IMR-90 (cell line): ENCODE measurements around the gene PCMTD2. TPM values are rescaled to one million over a fixed set of nuclear protein-coding genes. Genes with fewer than 3 reads are reported as not detected.

ENCODE experiments used
- ATAC-seq: fragments of 200-7000 bp; cut with Tn5 transposase; 2 replicates; pipeline ENCODE4 v1.9.1; 2020; ENCODE audit warnings: low read depth, mild to moderate bottlenecking, moderate library complexity
- BruUV-seq: library from RNA; stranded (reverse); fragments of 400-500 nt; replicated peaks from 2 replicates; lab custom pipeline; 2021; lab: Mats Ljungman, UMichigan
- CTCF ChIA-PET: fragments of 300-600 bp; formaldehyde crosslinking; extraction: SDS; loops from one replicate; lab custom pipeline; 2021; ENCODE audit warnings: antibody characterized with exemption; lab: Yijun Ruan, JAX
- POLR2A ChIA-PET: fragments of 300-600 bp; sonication (Branson Sonifier 250); formaldehyde crosslinking; loops from one replicate; lab custom pipeline; 2022; ENCODE audit warnings: antibody characterized with exemption; ENCODE audit not compliant: unreplicated experiment; lab: Charles Lee
- DNase-seq: peaks from one replicate; pipeline ENCODE4 v3.0.0; 2013
- H2AFZ ChIP-seq: replicated peaks from 2 replicates; pipeline ENCODE3; 2013; ENCODE audit warnings: low read length, mild to moderate bottlenecking; ENCODE audit not compliant: poor library complexity
- H2AK5ac ChIP-seq: 2 replicates; pipeline ENCODE4 v1.6.1; 2013; ENCODE audit warnings: low read depth, low read length, inconsistent platforms
- H2AK9ac ChIP-seq: replicated peaks from 2 replicates; pipeline ENCODE3; 2013; ENCODE audit warnings: mild to moderate bottlenecking, low read depth, low read length, moderate library complexity; ENCODE audit not compliant: poor library complexity
- H2BK120ac ChIP-seq: 2 replicates; pipeline ENCODE4 v1.6.1; 2013; ENCODE audit warnings: low read depth, low read length, inconsistent platforms
- H2BK15ac ChIP-seq: 3 replicates; pipeline ENCODE4 v1.6.1; 2013; ENCODE audit warnings: low read depth, low read length, inconsistent platforms
- H2BK20ac ChIP-seq: 2 replicates; pipeline ENCODE4 v1.6.1; 2013; ENCODE audit warnings: low read depth, mild to moderate bottlenecking, inconsistent platforms, low read length, moderate library complexity
- H2BK5ac ChIP-seq: 2 replicates; pipeline ENCODE4 v1.6.1; 2013; ENCODE audit warnings: mild to moderate bottlenecking, low read depth, low read length, inconsistent platforms; ENCODE audit not compliant: poor library complexity, severe bottlenecking
- H3K14ac ChIP-seq: replicated peaks from 2 replicates; pipeline ENCODE4 v1.6.1; 2013; ENCODE audit warnings: low read depth, low read length, inconsistent platforms
- H3K18ac ChIP-seq: 2 replicates; pipeline ENCODE4 v1.6.1; 2013; ENCODE audit warnings: low read depth, low read length, control low read depth
- H3K23ac ChIP-seq: 2 replicates; pipeline ENCODE4 v1.6.1; 2013; ENCODE audit warnings: low read depth, low read length, inconsistent platforms
- H3K27ac ChIP-seq: 2 replicates; pipeline ENCODE4 v1.5.1; 2013; ENCODE audit warnings: mild to moderate bottlenecking, control low read depth, low read length; ENCODE audit not compliant: insufficient read depth
- H3K27me3 ChIP-seq: 2 replicates; pipeline ENCODE4 v1.6.1; 2013; ENCODE audit warnings: low read length; ENCODE audit not compliant: control insufficient read depth, insufficient read depth
- H3K36me3 ChIP-seq: 2 replicates; pipeline ENCODE4 v1.6.1; 2013; ENCODE audit warnings: low read length, mixed read lengths; ENCODE audit not compliant: control insufficient read depth, insufficient read depth
- H3K4ac ChIP-seq: 2 replicates; pipeline ENCODE4 v1.6.1; 2013; ENCODE audit warnings: low read depth, low read length, inconsistent platforms
- H3K4me1 ChIP-seq: 2 replicates; pipeline ENCODE4 v1.6.1; 2013; ENCODE audit warnings: low read length, mixed read lengths; ENCODE audit not compliant: control insufficient read depth, insufficient read depth
- H3K4me2 ChIP-seq: 2 replicates; pipeline ENCODE4 v1.6.1; 2013; ENCODE audit warnings: low read depth, mild to moderate bottlenecking, control low read depth, low read length, moderate library complexity
- H3K4me3 ChIP-seq: 2 replicates; pipeline ENCODE4 v1.5.1; 2013; ENCODE audit warnings: low read depth, mild to moderate bottlenecking, control low read depth, low read length, moderate library complexity; ENCODE audit not compliant: insufficient read depth
- H3K56ac ChIP-seq: 2 replicates; pipeline ENCODE4 v1.6.1; 2013; ENCODE audit warnings: low read length, inconsistent platforms; ENCODE audit not compliant: insufficient read depth; ENCODE audit errors: extremely low read depth
- H3K79me1 ChIP-seq, 2 experiments: 2 replicates each; pipeline ENCODE4 v1.6.1; 2013; ENCODE audit warnings: low read length in 2 of 2, inconsistent platforms in 1 of 2, low read depth in 1 of 2
- H3K9ac ChIP-seq: 2 replicates; pipeline ENCODE4 v1.6.1; 2013; ENCODE audit warnings: low read depth, low read length, control low read depth
- H3K9me1 ChIP-seq: 2 replicates; pipeline ENCODE4 v1.6.1; 2013; ENCODE audit warnings: low read length, inconsistent platforms; ENCODE audit not compliant: insufficient read depth
- H3K9me3 ChIP-seq: 2 replicates; pipeline ENCODE4 v1.6.1; 2013; ENCODE audit warnings: low read length; ENCODE audit not compliant: control insufficient read depth, insufficient read depth
- H4K20me1 ChIP-seq: 2 replicates; pipeline ENCODE4 v1.6.1; 2013; ENCODE audit warnings: low read length, inconsistent platforms; ENCODE audit not compliant: insufficient read depth
- H4K5ac ChIP-seq: 2 replicates; pipeline ENCODE4 v1.6.1; 2013; ENCODE audit warnings: mild to moderate bottlenecking, low read depth, low read length, control low read depth
- H4K8ac ChIP-seq, 2 experiments: 2 replicates each; pipeline ENCODE4 v1.6.1; 2013; ENCODE audit warnings: low read depth in 2 of 2, low read length in 2 of 2, control low read depth in 1 of 2, inconsistent platforms in 1 of 2
- H4K91ac ChIP-seq: 2 replicates; pipeline ENCODE4 v1.6.1; 2013; ENCODE audit warnings: low read depth, low read length, inconsistent platforms; ENCODE audit not compliant: insufficient read depth
- CEBPB ChIP-seq: IDR thresholded peaks from 2 replicates; pipeline ENCODE4 v1.6.1; 2012; ENCODE audit warnings: low read depth, low read length, improper control_type of control experiment
- RCOR1 ChIP-seq: IDR thresholded peaks from 2 replicates; pipeline ENCODE4 v1.6.1; 2012; ENCODE audit warnings: mild to moderate bottlenecking, low read length, improper control_type of control experiment; ENCODE audit not compliant: insufficient replicate concordance
- WGBS, 2 experiments: methylation state at CpG; one replicate each; pipeline versions ENCODE4 v1.1.5 to v1.1.7; 2013; ENCODE audit warnings: missing lambda C conversion rate in 2 of 2; ENCODE audit not compliant: insufficient read length in 1 of 2; ENCODE audit errors: extremely low coverage in 2 of 2; 5-methylcytosine and 5-hydroxymethylcytosine counted together
- dilution Hi-C: fragments of 300-500 bp; cut with HindIII; formaldehyde crosslinking; loops from one replicate; pipeline ENCODE4 v1.14.3; 2018; ENCODE audit warnings: low sequenced_read_pairs; ENCODE audit not compliant: unreplicated experiment
- in situ Hi-C: fragments of 300-500 bp; cut with MboI; formaldehyde crosslinking; loops from 3 replicates; pipeline ENCODE4 v1.14.3; 2019; ENCODE audit warnings: low sequenced_read_pairs, inconsistent platforms, mixed read lengths
- intact Hi-C: fragments of 100-400 bp; cut with micrococcal nuclease; formaldehyde crosslinking; loops from 2 replicates; pipeline ENCODE4 v1.10.0; 2022
- polyA plus RNA-seq, 3 experiments: library from polyadenylated mRNA; depleted of rRNA; stranded (reverse); fragments of >200 nt; gene quantifications; 2 replicates each; pipeline ENCODE4 v1.2.3, GENCODE V29; 2012; ENCODE audit warnings: low replicate concordance in 1 of 3
- total RNA-seq: library from RNA; depleted of rRNA; stranded (reverse); fragments of >200 nt; gene quantifications from 2 replicates; pipeline ENCODE4 v1.2.3, GENCODE V29; 2012

PCMTD2 gene
- total and polyA plus RNA-seq, 2 of the 4 experiments (the other 2 are of a cell fraction): 23.6 to 28.3 TPM

GRCh38 chr20:64250027-64250426 is 5.5 kb upstream of the PCMTD2 start:
- Histone ChIP-seq H3K14ac (no peak overlapping the region), H4K5ac (no peak overlapping the region), H3K9me1 (no peaks in the 10 kb centered on the region), H3K27ac (no peak overlapping the region), H3K4me1 (peaks cover 2% of the 10 kb centered on the region; the same call in 1 of the 2 replicates), H2AK9ac (no peak overlapping the region), H2BK120ac (no peak overlapping the region), H3K23ac (no peak overlapping the region), H3K4me2 (no peak overlapping the region), H4K8ac (no peak overlapping the region), H3K4me3 (no peak overlapping the region), H3K9me3 (no peaks in the 10 kb centered on the region), H3K9ac (no peak overlapping the region), H2AFZ (no peak overlapping the region), H4K20me1 (no peaks in the 10 kb centered on the region), H3K18ac (no peak overlapping the region), H4K91ac (no peak overlapping the region), H2BK15ac (no peak overlapping the region), H3K4ac (no peak overlapping the region), H2AK5ac (no peak overlapping the region), H2BK5ac (no peak overlapping the region), H3K36me3 (no peaks in the 10 kb centered on the region), H3K56ac (no peak overlapping the region), H3K79me1 (no peaks in the 10 kb centered on the region), H3K27me3 (peaks cover 39% of the 10 kb centered on the region), H2BK20ac (no peak overlapping the region)
- WGBS, 2 experiments: no CpG with 5 or more reads among the region's 2 CpGs
- in situ Hi-C loops (no loop called here), dilution Hi-C loops (no loop called here), intact Hi-C loops (no loop called here)
- POLR2A ChIA-PET: no interaction called here
- BruUV-seq: no TSS peak
- ATAC-seq (no peak), DNase-seq (no peak)
- peak; percentile 80 for TF ChIP-seq CEBPB
- no peak for TF ChIP-seq RCOR1
- CTCF ChIA-PET: no interaction called here
